A673 (cell line): ENCODE data around the gene ELOVL4. TPM values are rescaled to one million over a fixed set of nuclear protein-coding genes. Genes with fewer than 3 reads are reported as not detected.

ENCODE experiments used
- BruUV-seq: library from RNA; stranded (reverse); fragments of 400-500 nt; replicated peaks from 2 replicates; lab custom pipeline; 2021; lab: Mats Ljungman, UMichigan
- CTCF ChIA-PET: fragments of 300-600 bp; sonication (Branson Sonifier 250); formaldehyde crosslinking; loops from one replicate; lab custom pipeline; 2022; ENCODE audit warnings: antibody characterized with exemption; lab: Charles Lee
- POLR2A ChIA-PET: fragments of 300-600 bp; sonication (Branson Sonifier 250); formaldehyde crosslinking; loops from one replicate; lab custom pipeline; 2022; ENCODE audit warnings: antibody characterized with exemption; ENCODE audit not compliant: low non-redundant PET; lab: Charles Lee
- DNase-seq: peaks from one replicate; pipeline ENCODE4 v3.0.0-alpha.2; 2015; ENCODE audit warnings: low spot score
- H3K27ac ChIP-seq: fragments of 200-600 bp; sonication (generic); 2 replicates; pipeline ENCODE4 v1.5.1; 2016; ENCODE audit warnings: mixed run types, low read depth, mild to moderate bottlenecking, mixed read lengths, antibody characterized with exemption, low read length; ENCODE audit not compliant: poor library complexity, severe bottlenecking
- H3K27me3 ChIP-seq: fragments of 200-600 bp; sonication (generic); replicated peaks from 2 replicates; pipeline ENCODE4 v1.6.1; 2017; ENCODE audit warnings: mixed run types, low read depth, mild to moderate bottlenecking, mixed read lengths, antibody characterized with exemption, low read length; ENCODE audit not compliant: insufficient read depth, poor library complexity
- H3K36me3 ChIP-seq: fragments of 200-600 bp; sonication (generic); 2 replicates; pipeline ENCODE4 v1.6.1; 2016; ENCODE audit warnings: mixed run types, mild to moderate bottlenecking, mixed read lengths, antibody characterized with exemption, low read length; ENCODE audit not compliant: insufficient read depth, poor library complexity, severe bottlenecking
- H3K4me1 ChIP-seq: fragments of 200-600 bp; sonication (generic); 2 replicates; pipeline ENCODE4 v1.6.1; 2017; ENCODE audit warnings: mixed run types, mild to moderate bottlenecking, mixed read lengths, antibody characterized with exemption, low read length; ENCODE audit not compliant: insufficient read depth, poor library complexity, severe bottlenecking
- H3K4me3 ChIP-seq: fragments of 200-600 bp; sonication (generic); 2 replicates; pipeline ENCODE4 v1.5.1; 2016; ENCODE audit warnings: low read depth, mixed run types, mild to moderate bottlenecking, mixed read lengths, low read length; ENCODE audit not compliant: poor library complexity, severe bottlenecking
- H3K9me3 ChIP-seq: fragments of 200-600 bp; sonication (generic); 2 replicates; pipeline ENCODE4 v1.6.1; 2016; ENCODE audit warnings: mixed run types, low read depth, mild to moderate bottlenecking, mixed read lengths, antibody characterized with exemption, low read length; ENCODE audit not compliant: poor library complexity, severe bottlenecking
- EZH2 ChIP-seq: fragments of 200-600 bp; sonication (generic); IDR thresholded peaks from 2 replicates; pipeline ENCODE4 v1.6.1; 2017; ENCODE audit warnings: borderline replicate concordance, low read depth, mild to moderate bottlenecking, mixed read lengths, antibody characterized with exemption, low read length; ENCODE audit not compliant: poor library complexity, severe bottlenecking
- intact Hi-C: fragments of 100-400 bp; cut with micrococcal nuclease; formaldehyde crosslinking; loops from one replicate; pipeline ENCODE4 v1.10.0; 2022; ENCODE audit not compliant: unreplicated experiment
- total RNA-seq: library from RNA; stranded (reverse); gene quantifications from 2 replicates; pipeline ENCODE4 v1.2.3, GENCODE V29; 2021
- TF ChIP-seq, protein P1 (sequence below): fragments of 300-800, 200-600 bp; sonication (generic); conservative IDR thresholded peaks from 2 replicates; pipeline ENCODE4 v1.5.1; 2017; ENCODE audit warnings: low read depth, mild to moderate bottlenecking, antibody characterized with exemption, low read length, moderate library complexity, mixed read lengths

Gene ELOVL4
- total RNA-seq, 1 experiment from 2014 or later, result 7.9 TPM

DNA sequence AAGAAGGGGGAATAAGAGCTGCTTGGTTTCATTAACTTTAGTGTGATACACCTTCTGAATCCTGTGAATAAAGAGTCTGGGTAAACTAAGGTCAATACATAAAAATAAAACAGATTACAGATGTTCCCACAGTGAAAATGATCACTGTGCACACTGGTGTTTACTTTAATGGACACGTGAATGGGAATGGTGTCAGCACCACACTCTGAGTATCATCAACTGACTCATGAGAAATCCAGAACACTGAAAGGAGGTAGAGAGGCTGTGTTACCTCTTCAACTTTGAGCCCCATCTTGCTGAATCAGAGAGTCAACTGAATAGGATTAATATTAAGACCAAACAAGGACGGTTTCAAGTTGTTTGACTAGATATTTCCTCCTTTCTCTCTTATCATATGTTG is 75.0 kb downstream of the ELOVL4 start:
- H3K4me3 ChIP-seq, result no peak overlapping the region
- intact Hi-C loops, result no loop called here
- ChIA-PET CTCF (no interaction called here), POLR2A (no interaction called here)
- H3K9me3 ChIP-seq, result no peaks in the 10 kb centered on the region
- H3K27ac ChIP-seq, result no peak overlapping the region
- no peaks in the 10 kb centered on the region for H3K36me3 ChIP-seq
- H3K4me1 ChIP-seq, result no peaks in the 10 kb centered on the region
- TF ChIP-seq, protein P1, sequence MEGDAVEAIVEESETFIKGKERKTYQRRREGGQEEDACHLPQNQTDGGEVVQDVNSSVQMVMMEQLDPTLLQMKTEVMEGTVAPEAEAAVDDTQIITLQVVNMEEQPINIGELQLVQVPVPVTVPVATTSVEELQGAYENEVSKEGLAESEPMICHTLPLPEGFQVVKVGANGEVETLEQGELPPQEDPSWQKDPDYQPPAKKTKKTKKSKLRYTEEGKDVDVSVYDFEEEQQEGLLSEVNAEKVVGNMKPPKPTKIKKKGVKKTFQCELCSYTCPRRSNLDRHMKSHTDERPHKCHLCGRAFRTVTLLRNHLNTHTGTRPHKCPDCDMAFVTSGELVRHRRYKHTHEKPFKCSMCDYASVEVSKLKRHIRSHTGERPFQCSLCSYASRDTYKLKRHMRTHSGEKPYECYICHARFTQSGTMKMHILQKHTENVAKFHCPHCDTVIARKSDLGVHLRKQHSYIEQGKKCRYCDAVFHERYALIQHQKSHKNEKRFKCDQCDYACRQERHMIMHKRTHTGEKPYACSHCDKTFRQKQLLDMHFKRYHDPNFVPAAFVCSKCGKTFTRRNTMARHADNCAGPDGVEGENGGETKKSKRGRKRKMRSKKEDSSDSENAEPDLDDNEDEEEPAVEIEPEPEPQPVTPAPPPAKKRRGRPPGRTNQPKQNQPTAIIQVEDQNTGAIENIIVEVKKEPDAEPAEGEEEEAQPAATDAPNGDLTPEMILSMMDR, result no peak
- no peak for TF ChIP-seq EZH2
- no peak for DNase-seq
- H3K27me3 ChIP-seq, result no peaks in the 10 kb centered on the region
- BruUV-seq, result no TSS peak

DNA sequence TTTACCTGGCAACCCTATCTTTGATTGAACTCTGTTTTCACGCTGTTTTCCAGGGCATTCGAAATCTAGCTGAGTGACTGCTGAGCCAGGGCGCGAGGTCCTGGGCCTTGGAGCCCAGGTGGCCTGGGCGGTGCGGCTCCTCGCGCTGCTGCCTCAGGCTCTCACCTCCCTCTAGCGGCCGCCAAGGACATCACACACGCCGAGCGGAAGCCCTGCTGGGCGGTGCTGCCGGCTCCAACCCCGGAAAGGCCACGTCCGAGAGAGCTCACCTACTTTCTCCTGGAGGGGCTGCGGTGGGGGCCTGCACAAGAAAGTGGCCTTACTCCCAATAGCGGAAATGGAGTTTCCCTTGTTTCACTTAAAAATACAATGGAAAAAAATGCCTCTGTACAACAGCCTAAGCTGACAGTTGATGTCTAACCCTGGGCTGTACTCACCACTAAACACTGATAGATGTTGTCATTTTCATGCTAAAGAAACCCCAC is 77.7 kb downstream of the ELOVL4 start:
- TF ChIP-seq EZH2, result no peak
- TF ChIP-seq, protein P1, result peak; percentile 94
- no peaks in the 10 kb centered on the region for H3K27me3 ChIP-seq
- H3K4me1 ChIP-seq, result no peaks in the 10 kb centered on the region
- H3K36me3 ChIP-seq, result no peaks in the 10 kb centered on the region
- no peak overlapping the region for H3K27ac ChIP-seq
- no peaks in the 10 kb centered on the region for H3K9me3 ChIP-seq
- ChIA-PET POLR2A (interaction anchor here (0.6 kb wide), 1 partner anchor 10 kb away, joined by 4 read pairs; no protein-coding TSS in a partner anchor), CTCF (interaction anchor here (0.6 to 0.9 kb wide), 3 partner anchors 77 to 116 kb away, joined by 3 to 4 read pairs (median 4); no protein-coding TSS in a partner anchor)
- H3K4me3 ChIP-seq, result peak overlapping the region; percentile 14
- no TSS peak for BruUV-seq
- peak; percentile 74 for DNase-seq
- intact Hi-C loops, result loop anchor here (2.0 to 10.0 kb wide), 2 partner anchors 299 to 1005 kb away; partner anchors contain the start of gene IRAK1BP1

DNA sequence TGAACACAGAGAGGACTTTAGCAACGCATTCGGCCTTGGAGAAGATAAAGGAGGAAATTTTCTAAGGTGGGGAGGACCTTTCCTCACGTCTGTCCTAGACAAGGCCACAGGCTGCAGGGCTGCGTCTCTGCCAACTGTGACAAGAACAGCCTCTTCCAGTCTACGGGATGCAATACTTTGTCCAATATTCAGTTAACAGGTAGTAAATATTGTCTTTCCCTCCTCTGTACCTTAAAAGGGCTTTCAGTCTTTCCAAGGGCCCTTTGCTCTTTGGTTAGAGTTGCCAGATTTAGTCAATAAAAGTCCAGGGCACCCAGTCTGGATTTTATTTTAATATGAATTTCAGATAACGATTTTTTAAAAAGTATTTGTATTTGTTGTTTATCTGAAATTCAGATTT is 78.2 kb downstream of the ELOVL4 start:
- H3K36me3 ChIP-seq, result no peaks in the 10 kb centered on the region
- H3K27me3 ChIP-seq, result no peaks in the 10 kb centered on the region
- POLR2A ChIA-PET, result no interaction called here
- H3K4me1 ChIP-seq, result no peaks in the 10 kb centered on the region
- CTCF ChIA-PET, result interaction anchor here (0.9 to 1.5 kb wide), 2 partner anchors 88 to 91 kb away, joined by 3 to 12 read pairs; no protein-coding TSS in a partner anchor
- TF ChIP-seq, protein P1, result no peak
- no peak for TF ChIP-seq EZH2
- no peak for DNase-seq
- BruUV-seq, result no TSS peak
- intact Hi-C loops, result loop anchor here (2.0 to 10.0 kb wide), 2 partner anchors 298 to 1004 kb away; partner anchors contain the start of gene IRAK1BP1
- H3K9me3 ChIP-seq, result no peaks in the 10 kb centered on the region
- H3K27ac ChIP-seq, result no peak overlapping the region
- H3K4me3 ChIP-seq, result no peak overlapping the region
